Thyroid gland (tissue), 4 donors: ENCODE data around the gene PRDM11. TPM values are rescaled to one million over a fixed set of nuclear protein-coding genes. Genes with fewer than 3 reads are reported as not detected.

Experiments
- DNase-seq, 2 donors: peaks; one replicate each; pipeline ENCODE4 v3.0.0-alpha.2; 2019
- H3K27ac ChIP-seq, 3 donors: fragments of 200-600 bp; sonication (generic); 1 replicate in 2 of 3; 2 replicates in 1 of 3; pipeline ENCODE4 v1.5.1; 2016 to 2019; ENCODE audit warnings: mild to moderate bottlenecking in 1 of 3, moderate library complexity in 1 of 3
- H3K27me3 ChIP-seq: fragments of 200-600 bp; sonication (generic); one replicate; pipeline ENCODE4 v1.5.1; 2019
- H3K36me3 ChIP-seq, 2 donors: fragments of 200-600 bp; sonication (generic); one replicate each; pipeline ENCODE4 v1.5.1; 2016 to 2019
- H3K4me1 ChIP-seq, 2 donors: fragments of 200-600 bp; sonication (generic); one replicate each; pipeline ENCODE4 v1.5.1; 2017 to 2019
- H3K4me3 ChIP-seq, 3 donors: fragments of 200-600 bp; sonication (generic); replicated peaks in 1 of 3; 1 replicate in 2 of 3; 2 replicates in 1 of 3; pipeline ENCODE4 v1.5.1; 2016; ENCODE audit warnings: mild to moderate bottlenecking in 1 of 3
- H3K9me3 ChIP-seq: fragments of 200-600 bp; sonication (generic); one replicate; pipeline ENCODE4 v1.5.1; 2017
- CTCF ChIP-seq, 6 experiments: fragments of 200-600 bp in 3 of 6; fragments of 450-650 bp in 3 of 6; sonication (generic) in 3 of 6; IDR thresholded peaks; one replicate each; pipeline ENCODE4 v1.5.1; 2016 to 2019; ENCODE audit warnings: antibody characterized with exemption in 6 of 6, mild to moderate bottlenecking in 2 of 6, inconsistent platforms in 1 of 6, moderate library complexity in 1 of 6
- POLR2A ChIP-seq, 2 donors: fragments of 450-650 bp; IDR thresholded peaks; one replicate each; pipeline ENCODE4 v1.6.1; 2017; ENCODE audit warnings: antibody characterized with exemption in 2 of 2, mild to moderate bottlenecking in 2 of 2, moderate library complexity in 1 of 2
- WGBS, 2 donors: methylation state at CpG; one replicate each; pipeline ENCODE4 v1.1.5; 2017; 5-methylcytosine and 5-hydroxymethylcytosine counted together
- intact Hi-C: fragments of 100-400 bp; cut with DNase I; formaldehyde crosslinking; loops from one replicate; pipeline ENCODE4 v1.15.1; 2023
- total RNA-seq, 4 donors: library from RNA; depleted of rRNA; stranded (reverse); fragments of >200 nt; gene quantifications; one replicate each; pipeline ENCODE4 v1.2.3, GENCODE V29; 2016

Gene PRDM11
- total RNA-seq, 4 donors from 2014 or later = 8.6 to 53.3 (median 31.0) TPM

GRCh38 chr11:45227836-45228235, 81.4 kb downstream of the PRDM11 start:
- no peaks in the 10 kb centered on the region for H3K4me1 ChIP-seq
- no peak for TF ChIP-seq CTCF (IDR thresholded peaks at IDR 0.05)
- TF ChIP-seq POLR2A (IDR thresholded peaks at IDR 0.05) = no peak
- H3K27ac ChIP-seq = no peak overlapping the region
- intact Hi-C loops = loop anchor here (5.0 kb wide), 1 partner anchor 214 kb away; no protein-coding TSS in a partner anchor
- H3K36me3 ChIP-seq = peaks cover 16 to 30% of the 10 kb centered on the region in 2 donors
- WGBS, 2 donors = 97 to 99% methylated on average over 19 of the region's 19 CpGs
- no peak for DNase-seq
- H3K9me3 ChIP-seq = no peaks in the 10 kb centered on the region
- H3K4me3 ChIP-seq = no peak overlapping the region
- no peaks in the 10 kb centered on the region for H3K27me3 ChIP-seq

- no peaks in the 10 kb centered on the region for H3K27me3 ChIP-seq
- no peak overlapping the region for H3K4me3 ChIP-seq
- DNase-seq = no peak
- intact Hi-C loops = loop anchor here (5.0 to 10.0 kb wide), 2 partner anchors 115 to 213 kb away; no protein-coding TSS in a partner anchor
- H3K27ac ChIP-seq = no peak overlapping the region
- TF ChIP-seq POLR2A (IDR thresholded peaks at IDR 0.05) (no peak), CTCF (IDR thresholded peaks at IDR 0.05) (no peak)
- H3K9me3 ChIP-seq = no peaks in the 10 kb centered on the region
- no peaks in the 10 kb centered on the region for H3K4me1 ChIP-seq
- peaks cover 12 to 27% of the 10 kb centered on the region in 2 donors for H3K36me3 ChIP-seq
- 91 to 92% methylated on average over 5 of the region's 5 CpGs for WGBS, 2 donors
Observed at GRCh38 chr11:45229401-45230020, 83.1 kb downstream of the PRDM11 start.

- intact Hi-C loops = loop anchor here (10.0 kb wide), 1 partner anchor 118 kb away; no protein-coding TSS in a partner anchor
- H3K9me3 ChIP-seq = no peaks in the 10 kb centered on the region
- 86 to 89% methylated on average over 4 to 5 of the region's 5 CpGs for WGBS, 2 donors
Observed at GRCh38 chr11:45232341-45233080, 86.1 kb downstream of the PRDM11 start.

GRCh38 chr11:45233121-45233803, 86.8 kb downstream of the PRDM11 start:
- Histone ChIP-seq H3K4me3 (no peak overlapping the region), H3K4me1 (no peaks in the 10 kb centered on the region), H3K36me3 (no peaks in the 10 kb centered on the region), H3K9me3 (no peaks in the 10 kb centered on the region), H3K27ac (no peak overlapping the region), H3K27me3 (no peaks in the 10 kb centered on the region)
- DNase-seq = peak; percentile 71 to 72
- TF ChIP-seq CTCF (IDR thresholded peaks at IDR 0.05) (peak; percentile 48 to 88 (median 74)), POLR2A (IDR thresholded peaks at IDR 0.05) (no peak)
- 57 to 66% methylated on average over 12 to 16 of the region's 17 CpGs for WGBS, 2 donors
- intact Hi-C loops = loop anchor here (10.0 kb wide), 1 partner anchor 118 kb away; no protein-coding TSS in a partner anchor

More at GRCh38 chr11:45232341-45233080, 86.1 kb downstream of the PRDM11 start:
- Histone ChIP-seq H3K4me1 (no peaks in the 10 kb centered on the region), H3K27ac (no peak overlapping the region), H3K4me3 (no peak overlapping the region), H3K27me3 (no peaks in the 10 kb centered on the region), H3K36me3 (peaks cover 0 to 4% of the 10 kb centered on the region in 2 donors)
- DNase-seq = no peak
- no peak for TF ChIP-seq CTCF (IDR thresholded peaks at IDR 0.05)
- no peak for TF ChIP-seq POLR2A (IDR thresholded peaks at IDR 0.05)
